SK-N-MC (cell line): ENCODE data around the gene GYS2.

Source experiments
- EZH2 ChIP-seq: fragments of 200-600 bp; sonication (generic); IDR thresholded peaks from one replicate; pipeline ENCODE4 v1.6.1; 2017; ENCODE audit warnings: antibody characterized with exemption
- POLR2AphosphoS5 ChIP-seq: IDR thresholded peaks from 2 replicates; pipeline ENCODE4 v1.6.1; 2012; ENCODE audit warnings: mild to moderate bottlenecking, low read depth, low read length, borderline replicate concordance

DNA sequence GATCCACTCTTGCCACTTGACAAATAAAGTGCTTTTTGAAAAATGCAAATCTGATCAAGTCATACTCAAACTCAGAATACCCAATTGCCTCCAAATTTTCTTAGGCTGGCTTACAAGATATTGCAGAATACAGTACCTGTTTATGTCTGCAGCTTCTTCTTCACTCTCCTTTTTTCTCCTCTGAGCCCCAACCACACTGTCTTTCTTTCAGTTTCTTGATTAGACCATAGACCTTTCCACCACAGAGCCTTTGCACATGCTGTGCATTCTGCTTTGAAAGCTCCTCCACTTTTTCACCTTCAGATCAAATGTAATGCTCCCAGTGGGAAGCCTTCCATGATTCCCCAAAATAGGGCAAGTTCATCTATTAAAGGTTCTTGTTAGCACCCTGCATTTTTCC, 13.9 kb upstream of the GYS2 start:
- TF ChIP-seq EZH2: no peak
- TF ChIP-seq POLR2AphosphoS5: no peak
